ENCODE data around the gene DNM3. TPM values are rescaled to one million over a fixed set of nuclear protein-coding genes. Genes with fewer than 3 reads are reported as not detected.

Gene DNM3
- total RNA-seq, 6 experiments from 2014 or later = 0.25 to 0.73 (median 0.39) TPM

GRCh38 chr1:172220376-172220775 lies 379.1 kb downstream of the DNM3 start:
- Mint-ChIP-seq H3K9me3 (no peaks in the 10 kb centered on the region), H3K4me3 (no peak overlapping the region), H3K4me1 (ENCODE audit: low read depth) (no peaks in the 10 kb centered on the region), H3K36me3 (ENCODE audit: low read depth) (no peaks in the 10 kb centered on the region), H3K27ac (no peak overlapping the region), H3K27me3 (ENCODE audit: insufficient read depth) (peaks cover 2% of the 10 kb centered on the region)
- TF ChIP-seq CTCF (IDR thresholded peaks at IDR 0.05) = no peak
- DNase-seq = no peak

GRCh38 chr1:172221436-172221835 lies 380.1 kb downstream of the DNM3 start:
- peaks cover 2% of the 10 kb centered on the region for H3K27me3 Mint-ChIP-seq (ENCODE audit: insufficient read depth)
- H3K4me3 Mint-ChIP-seq = no peak overlapping the region
- H3K27ac Mint-ChIP-seq = no peak overlapping the region
- no peak for TF ChIP-seq CTCF (IDR thresholded peaks at IDR 0.05)
- no peaks in the 10 kb centered on the region for H3K9me3 Mint-ChIP-seq
- DNase-seq = no peak
- no peaks in the 10 kb centered on the region for H3K4me1 Mint-ChIP-seq (ENCODE audit: low read depth)
- H3K36me3 Mint-ChIP-seq (ENCODE audit: low read depth) = no peaks in the 10 kb centered on the region

GRCh38 chr1:172224871-172225270 lies 383.6 kb downstream of the DNM3 start:
- no peaks in the 10 kb centered on the region for H3K4me1 Mint-ChIP-seq (ENCODE audit: low read depth)
- no peak for DNase-seq
- H3K9me3 Mint-ChIP-seq = no peaks in the 10 kb centered on the region
- H3K27me3 Mint-ChIP-seq (ENCODE audit: insufficient read depth) = peaks cover 2% of the 10 kb centered on the region
- H3K4me3 Mint-ChIP-seq = no peak overlapping the region
- no peaks in the 10 kb centered on the region for H3K36me3 Mint-ChIP-seq (ENCODE audit: low read depth)
- no peak for TF ChIP-seq CTCF (IDR thresholded peaks at IDR 0.05)
- no peak overlapping the region for H3K27ac Mint-ChIP-seq

GRCh38 chr1:172229942-172230341 lies 388.6 kb downstream of the DNM3 start:
- no peaks in the 10 kb centered on the region for H3K4me1 Mint-ChIP-seq (ENCODE audit: low read depth)
- no peak overlapping the region for H3K27ac Mint-ChIP-seq
- no peaks in the 10 kb centered on the region; the same call in 1 of the 2 replicates for H3K27me3 Mint-ChIP-seq (ENCODE audit: insufficient read depth)
- H3K36me3 Mint-ChIP-seq (ENCODE audit: low read depth) = no peaks in the 10 kb centered on the region; the same call in 1 of the 2 replicates
- no peak for DNase-seq
- H3K4me3 Mint-ChIP-seq = no peak overlapping the region
- TF ChIP-seq CTCF (IDR thresholded peaks at IDR 0.05) = no peak
- H3K9me3 Mint-ChIP-seq = no peaks in the 10 kb centered on the region

- Mint-ChIP-seq H3K27me3 (ENCODE audit: insufficient read depth) (no peaks in the 10 kb centered on the region; the same call in 1 of the 2 replicates), H3K4me3 (no peak overlapping the region), H3K4me1 (ENCODE audit: low read depth) (no peaks in the 10 kb centered on the region), H3K27ac (no peak overlapping the region), H3K9me3 (no peaks in the 10 kb centered on the region), H3K36me3 (ENCODE audit: low read depth) (no peaks in the 10 kb centered on the region; the same call in 1 of the 2 replicates)
- no peak for TF ChIP-seq CTCF (IDR thresholded peaks at IDR 0.05)
- no peak for DNase-seq
Observed at GRCh38 chr1:172230526-172230925, 389.2 kb downstream of the DNM3 start.

GRCh38 chr1:172236958-172237357 lies 395.7 kb downstream of the DNM3 start:
- Mint-ChIP-seq H3K36me3 (ENCODE audit: low read depth) (no peaks in the 10 kb centered on the region), H3K4me1 (ENCODE audit: low read depth) (no peaks in the 10 kb centered on the region), H3K4me3 (no peak overlapping the region), H3K27ac (no peak overlapping the region), H3K27me3 (ENCODE audit: insufficient read depth) (peaks cover 4% of the 10 kb centered on the region; the same call in 1 of the 2 replicates), H3K9me3 (no peaks in the 10 kb centered on the region)
- no peak for DNase-seq
- no peak for TF ChIP-seq CTCF (IDR thresholded peaks at IDR 0.05)

Data from HFFc6 (cell line).